ENCODE measurements around the gene SPATA25.
"Not testable (repeated sequence)": the region's sequence is repeated elsewhere in the genome, so short reads cannot be mapped to it uniquely, and the experiment has no call there.

SPATA25 gene, protein sequence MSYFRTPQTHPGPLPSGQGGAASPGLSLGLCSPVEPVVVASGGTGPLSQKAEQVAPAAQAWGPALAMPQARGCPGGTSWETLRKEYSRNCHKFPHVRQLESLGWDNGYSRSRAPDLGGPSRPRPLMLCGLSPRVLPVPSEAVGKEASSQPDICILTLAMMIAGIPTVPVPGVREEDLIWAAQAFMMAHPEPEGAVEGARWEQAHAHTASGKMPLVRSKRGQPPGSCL

DNA sequence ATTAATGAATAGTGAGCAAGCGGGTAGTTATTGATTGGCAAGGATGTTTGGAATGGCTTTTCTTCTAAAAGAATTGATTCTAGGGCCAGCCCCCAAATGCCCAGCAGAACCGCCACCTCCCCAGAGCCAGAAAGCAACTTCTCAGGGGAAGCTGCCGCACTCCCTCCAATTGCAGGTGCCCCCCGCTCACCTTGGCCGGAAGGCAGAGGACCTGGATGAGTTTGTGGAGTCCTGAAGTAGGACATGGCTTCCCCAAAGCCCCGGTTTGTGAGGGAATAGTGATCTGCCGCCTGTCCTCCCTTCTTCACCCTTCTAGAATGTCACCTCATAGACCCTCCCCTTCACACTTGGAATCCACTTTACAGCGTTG is at the start of gene SPATA25:
TSS of gene SPATA25 (minus strand) at position 277 of the 370 bp plus-strand sequence. CDS start at position 245, 32 bp downstream.
- DNase-seq = no peak

- DNase-seq = no peak
Measured at GRCh38 chr20:45935416-45936046, 48.1 kb upstream of the SPATA25 start.

GRCh38 chr20:45934586-45935415 is 47.4 kb upstream of the SPATA25 start, which contains the start of gene PCIF1:
TSS of gene PCIF1 (plus strand) at chr20:45934683. CDS start at chr20:45939000, 4,317 bp downstream.
- peak; percentile 99 for DNase-seq

- no peak for DNase-seq
Measured at GRCh38 chr20:45934046-45934585, 46.7 kb upstream of the SPATA25 start.

- peak; percentile 85 for DNase-seq
Measured at GRCh38 chr20:45933266-45934045, 46.0 kb upstream of the SPATA25 start.

- not testable (repeated sequence) for DNase-seq
Measured at GRCh38 chr20:45931680-45932079, 44.3 kb upstream of the SPATA25 start.

DNA sequence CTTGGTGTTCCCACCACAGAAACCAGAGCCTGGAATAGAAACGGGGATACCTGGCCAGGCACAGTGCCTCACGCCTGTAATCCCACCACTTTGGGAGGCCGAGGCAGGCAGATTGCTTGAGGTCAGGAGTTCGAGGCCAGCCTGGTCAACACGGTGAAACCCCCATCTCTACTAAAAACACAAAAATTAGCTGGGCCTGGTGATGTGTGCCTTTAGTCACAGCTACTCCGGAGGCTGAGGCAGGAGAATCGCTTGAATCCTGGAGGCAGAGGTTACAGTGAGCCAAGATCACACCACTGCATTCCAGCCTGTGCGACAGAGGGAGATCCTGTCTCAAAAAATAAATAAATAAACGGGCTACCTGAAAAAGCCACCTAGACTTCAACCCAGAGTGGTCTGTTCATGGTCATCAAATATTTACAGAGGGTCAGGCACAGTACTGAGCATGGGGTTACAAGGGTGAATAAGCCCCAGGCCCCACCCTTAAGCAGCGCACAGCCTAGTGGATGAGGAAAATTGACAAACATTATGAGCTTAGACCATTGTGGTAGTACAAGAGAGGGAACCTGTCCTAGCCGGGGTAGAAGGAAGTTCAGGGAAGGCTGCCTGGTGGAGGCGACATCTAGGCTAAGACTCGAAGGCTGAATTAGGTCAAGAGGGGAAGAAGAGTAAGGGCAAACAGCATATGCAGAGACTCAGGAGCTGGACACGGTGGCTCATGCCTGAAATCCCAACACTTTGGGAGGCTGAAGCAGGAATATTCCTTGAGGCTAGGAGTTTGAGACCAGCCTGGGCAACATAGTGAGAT is 39.9 kb upstream of the SPATA25 start:
- no peak for DNase-seq

DNA sequence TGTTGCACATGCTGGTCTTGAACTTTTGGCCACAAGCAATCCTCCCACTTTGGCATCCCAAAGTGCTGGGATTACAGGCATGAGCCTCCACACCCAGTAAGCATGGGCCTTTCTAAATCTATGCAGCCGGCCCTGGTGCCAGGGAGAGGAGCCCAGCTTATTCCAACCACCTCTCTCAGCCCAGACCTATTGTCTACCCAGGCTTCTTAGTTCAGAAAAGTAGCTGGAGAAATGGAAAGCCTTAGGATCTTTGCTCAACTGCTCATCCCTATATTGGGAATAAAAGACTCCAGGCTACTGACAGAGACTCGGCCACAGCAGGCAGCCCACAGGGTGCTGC is 39.3 kb upstream of the SPATA25 start:
- no peak for DNase-seq

- no peak for DNase-seq
Measured at GRCh38 chr20:45925821-45926506, 38.5 kb upstream of the SPATA25 start.

DNA sequence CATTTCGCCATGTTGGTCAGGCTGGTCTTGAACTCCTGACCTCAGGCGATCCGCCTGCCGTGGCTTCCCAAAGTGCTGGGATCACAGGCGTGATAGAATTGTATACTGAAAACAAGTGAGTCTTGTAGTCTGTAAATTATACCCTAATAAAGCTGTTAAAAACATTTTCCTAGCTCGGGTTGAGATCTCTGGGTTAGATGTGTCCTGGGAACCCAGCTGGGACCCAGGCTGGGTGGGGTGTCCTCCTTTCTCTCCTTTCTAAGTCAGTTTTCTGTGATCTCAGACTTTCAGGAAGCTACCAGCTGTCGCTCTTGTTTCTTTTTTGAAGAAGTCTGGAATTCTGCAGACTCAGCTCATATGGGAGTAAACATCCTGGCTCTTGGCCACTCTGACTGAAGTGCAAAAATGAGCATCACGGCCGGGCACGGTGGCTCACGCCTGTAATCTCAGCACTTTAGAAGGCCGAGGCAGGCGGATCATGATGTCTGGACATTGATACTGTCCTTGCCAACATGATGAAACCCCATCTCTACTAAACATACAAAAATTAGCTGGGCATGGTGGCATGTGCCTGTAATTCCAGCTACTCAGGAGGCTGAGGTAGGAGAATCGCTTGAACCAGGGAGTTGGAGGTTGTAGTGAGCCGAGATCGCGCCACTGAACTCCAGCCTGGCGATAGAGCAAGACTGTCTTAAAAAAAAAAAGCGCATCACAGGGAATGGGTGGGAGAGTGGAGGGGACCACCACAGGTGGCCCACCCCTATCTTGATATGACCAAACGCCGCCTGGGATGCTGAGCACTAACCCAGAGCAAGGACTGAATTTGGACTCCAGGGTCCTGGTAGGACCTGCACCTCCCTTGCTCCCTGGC is 37.2 kb upstream of the SPATA25 start:
- no peak for DNase-seq

- DNase-seq = no peak
Measured at GRCh38 chr20:45921337-45922189, 34.1 kb upstream of the SPATA25 start.

DNA sequence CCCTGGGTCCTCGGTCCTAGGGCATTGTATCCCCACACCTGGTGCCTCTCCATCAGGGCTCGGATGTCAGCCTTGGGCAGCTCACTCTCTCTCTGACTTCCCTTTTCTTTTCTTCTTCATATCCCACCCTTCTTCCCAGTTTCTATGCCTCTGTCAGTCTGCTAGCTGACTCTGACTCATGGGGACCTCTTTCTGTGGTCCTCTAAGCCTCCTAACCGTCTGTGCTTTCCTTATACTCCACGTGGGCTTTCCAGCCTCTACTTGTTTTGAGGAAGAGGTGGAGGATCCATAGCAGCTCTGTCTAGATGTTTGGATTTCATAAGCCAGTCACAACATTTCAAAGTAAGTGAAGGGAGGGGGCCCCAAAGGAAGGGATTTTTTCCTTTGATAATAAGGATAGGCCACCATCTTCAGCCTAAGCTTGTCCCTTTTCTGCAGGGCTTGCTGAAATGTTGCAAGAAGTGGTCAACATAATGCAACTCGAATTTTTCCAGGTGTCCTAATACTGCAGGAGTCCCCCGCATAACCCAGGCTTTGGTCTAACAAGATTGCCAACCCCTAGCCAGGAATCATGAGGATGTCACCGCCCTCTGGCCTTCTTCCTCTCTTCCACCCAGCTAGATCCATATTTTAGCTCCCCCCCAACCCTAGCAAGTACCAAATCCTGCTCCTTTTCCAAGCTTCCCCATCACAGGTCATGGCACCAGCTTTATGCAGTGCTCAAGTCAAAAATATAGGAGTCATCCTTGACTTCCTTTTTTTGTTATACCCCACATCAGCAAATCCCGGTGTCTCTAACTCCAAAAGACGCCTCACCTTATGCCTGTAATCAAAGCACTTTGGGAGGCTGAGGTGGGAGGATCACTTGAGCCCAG is 33.3 kb upstream of the SPATA25 start:
- no peak for DNase-seq

DNA sequence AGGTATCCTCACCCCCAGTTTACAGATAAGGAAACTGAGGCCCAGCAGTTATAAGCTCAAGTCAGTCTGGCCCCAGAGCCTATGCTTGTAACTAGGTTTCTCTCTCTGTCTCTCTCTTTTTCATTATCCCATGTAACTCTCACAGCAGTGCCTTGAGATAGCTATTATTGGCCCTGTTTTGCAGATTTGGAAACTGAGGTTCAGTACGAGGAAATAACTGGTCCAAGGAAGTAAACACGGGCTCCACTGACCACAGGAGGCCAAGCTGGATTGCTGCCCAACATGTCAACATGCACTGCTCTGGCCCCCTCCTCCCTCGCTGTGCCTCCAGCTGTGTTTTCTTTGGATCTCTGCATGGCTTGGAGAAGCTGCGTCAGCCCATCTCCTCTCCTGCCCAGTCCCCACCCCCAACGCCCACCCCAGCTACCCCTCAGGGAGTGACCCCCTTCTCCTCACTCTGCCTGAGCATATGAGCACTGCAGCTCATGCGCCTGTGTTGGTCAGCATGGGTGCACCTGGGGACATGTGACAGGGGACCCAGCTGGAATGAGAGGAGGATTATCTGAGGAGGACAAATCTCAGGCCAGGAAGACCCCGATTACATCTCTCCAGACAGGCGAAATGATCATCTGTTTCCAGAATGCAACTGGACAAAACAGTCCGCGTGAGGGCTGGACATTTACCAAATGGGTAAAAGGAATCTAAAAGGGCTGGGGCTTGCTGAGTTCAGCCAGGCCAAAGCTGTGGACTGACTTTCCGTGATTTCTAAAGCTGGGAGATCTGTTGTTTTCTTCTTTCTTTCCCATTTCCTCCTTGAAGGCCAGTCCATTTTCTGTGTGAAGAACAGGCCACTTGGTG is 32.3 kb upstream of the SPATA25 start:
- DNase-seq = no peak

- DNase-seq = no peak
Measured at GRCh38 chr20:45918779-45919537, 31.5 kb upstream of the SPATA25 start.

DNA sequence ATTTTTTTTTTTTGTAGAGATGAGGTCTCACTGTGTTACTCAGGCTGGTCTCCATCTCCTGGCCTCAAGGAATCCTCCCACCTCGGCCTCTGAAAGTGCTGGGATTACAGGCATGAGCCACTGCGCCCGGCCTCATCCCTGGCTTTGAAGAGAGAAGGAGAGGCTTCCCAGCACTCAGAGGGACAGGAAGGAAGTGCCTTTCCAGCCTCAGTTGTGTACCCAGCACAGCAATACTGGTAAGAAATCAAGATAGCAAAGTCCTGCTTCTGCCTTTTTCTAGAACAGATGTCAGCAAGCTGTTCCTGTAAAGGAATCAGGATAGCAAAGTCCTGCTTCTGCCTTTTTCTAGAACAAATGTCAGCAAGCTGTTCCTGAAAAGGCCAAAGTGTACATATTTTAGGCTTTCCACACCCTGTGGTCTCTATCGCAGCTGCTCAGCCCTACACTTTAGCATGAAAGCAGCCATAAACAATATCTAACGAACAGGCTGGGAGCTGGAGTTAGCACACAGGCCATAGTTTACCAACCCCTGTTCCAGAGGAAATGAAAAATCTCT is 30.8 kb upstream of the SPATA25 start:
- no peak for DNase-seq

- no peak for DNase-seq
Measured at GRCh38 chr20:45917790-45918141, 30.3 kb upstream of the SPATA25 start.
